GM21786 (cell line): ENCODE data around the gene MAN1C1.

Experiments used
- ATAC-seq: cut with Tn5 transposase; IDR thresholded peaks from one replicate; pipeline ENCODE4 v1.9.1; 2021; ENCODE audit not compliant: unreplicated experiment

The MAN1C1 gene

GRCh38 chr1:25711555-25712298 is 95.1 kb downstream of the MAN1C1 start:
- no peak for ATAC-seq

GRCh38 chr1:25712299-25712970 is 95.8 kb downstream of the MAN1C1 start:
- ATAC-seq, result no peak

GRCh38 chr1:25713961-25714360 is 97.4 kb downstream of the MAN1C1 start:
- no peak for ATAC-seq

- no peak for ATAC-seq
Measured at GRCh38 chr1:25714372-25714931, 97.9 kb downstream of the MAN1C1 start.

DNA sequence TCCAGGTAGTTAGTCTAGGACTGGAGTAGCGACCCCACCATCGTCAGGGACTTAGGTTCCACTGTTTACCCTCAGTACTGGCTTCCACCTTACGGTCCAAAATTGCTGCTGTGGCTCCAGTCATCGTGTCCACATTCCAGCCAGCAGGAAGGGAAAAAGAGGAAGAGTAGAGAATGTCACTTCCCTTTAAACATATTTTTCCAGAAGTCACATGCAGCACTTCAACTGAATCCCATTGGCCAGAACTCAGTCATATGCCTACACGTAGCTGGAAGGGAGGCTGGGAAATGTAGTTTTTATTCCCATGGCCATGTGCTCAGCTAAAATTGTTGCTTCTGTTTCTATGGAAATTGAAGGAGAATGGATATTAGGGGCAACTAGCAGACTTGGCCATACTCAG is 99.3 kb downstream of the MAN1C1 start:
- no peak for ATAC-seq

DNA sequence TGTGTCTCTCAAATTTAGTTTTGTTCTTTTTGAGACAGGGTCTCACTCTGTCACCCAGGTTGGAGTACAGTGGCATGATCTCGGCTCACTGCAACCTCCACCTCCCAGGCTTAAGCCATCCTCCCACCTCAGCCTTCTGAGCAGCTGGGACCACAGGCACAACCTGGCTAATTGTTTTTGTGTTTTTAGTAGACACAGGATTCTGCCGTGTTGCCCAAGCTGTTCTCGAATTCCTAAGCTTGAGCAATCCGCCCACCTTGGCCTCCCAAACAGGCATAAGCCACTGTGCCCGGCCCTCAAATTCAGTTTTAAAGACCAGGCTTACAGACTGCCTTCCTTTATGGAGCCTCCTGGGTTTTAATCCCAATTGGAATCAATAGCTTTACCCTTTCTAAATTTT is 99.7 kb downstream of the MAN1C1 start:
- ATAC-seq, result no peak

DNA sequence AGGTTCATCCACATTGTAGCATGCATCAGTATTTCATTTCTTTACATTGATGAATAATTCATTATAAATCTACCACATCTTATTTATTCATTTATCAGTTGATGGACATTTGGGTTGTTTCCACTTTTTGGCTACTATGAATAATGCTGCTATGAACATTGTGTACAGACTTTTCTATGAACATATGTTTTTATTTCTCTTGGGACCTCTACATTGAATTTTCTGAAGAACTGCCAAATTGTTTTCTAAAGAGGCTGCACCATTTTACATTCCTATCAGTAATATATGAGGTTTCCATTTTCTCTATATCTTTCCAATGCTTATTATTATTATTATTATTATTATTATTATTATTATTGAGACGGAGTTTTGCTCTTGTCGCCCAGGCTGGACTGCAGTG is 102.1 kb downstream of the MAN1C1 start:
- ATAC-seq, result no peak

GRCh38 chr1:25720624-25721023 is 104.0 kb downstream of the MAN1C1 start:
- no peak for ATAC-seq

DNA sequence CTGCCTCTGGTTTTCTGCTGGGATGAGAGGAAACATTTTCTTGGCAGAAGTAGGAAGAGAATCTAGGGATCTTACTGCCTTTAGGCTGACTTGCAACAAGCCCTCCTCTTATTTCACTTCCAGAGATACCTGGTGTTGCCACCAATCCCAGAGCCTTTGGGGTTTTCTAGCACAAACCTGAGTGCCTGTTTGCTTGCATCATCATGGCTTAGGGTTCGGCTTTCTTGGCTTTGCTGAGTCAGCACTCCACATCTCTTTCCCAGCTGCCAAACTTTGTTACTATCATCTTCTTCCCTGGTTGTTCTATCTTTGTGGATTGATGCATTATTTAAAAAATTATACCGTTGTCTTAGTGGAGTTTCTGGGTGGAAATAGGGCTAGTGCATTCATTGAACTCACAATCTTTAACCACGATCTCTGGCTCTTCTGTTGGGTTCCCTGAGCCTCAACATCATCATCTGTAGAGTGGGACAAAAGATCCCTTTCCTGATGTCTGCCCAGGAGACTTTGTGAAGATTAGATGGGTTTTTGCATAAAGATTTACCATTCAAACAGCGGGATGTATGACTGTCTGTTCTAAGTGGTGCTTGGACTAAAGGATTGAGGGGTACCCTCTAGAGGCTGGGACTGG is 106.8 kb downstream of the MAN1C1 start:
- ATAC-seq, result no peak

- no peak for ATAC-seq
Measured at GRCh38 chr1:25724201-25724600, 107.6 kb downstream of the MAN1C1 start.

GRCh38 chr1:25724966-25725365 is 108.4 kb downstream of the MAN1C1 start:
- no peak for ATAC-seq

GRCh38 chr1:25725482-25725881 is 108.9 kb downstream of the MAN1C1 start:
- ATAC-seq, result no peak

DNA sequence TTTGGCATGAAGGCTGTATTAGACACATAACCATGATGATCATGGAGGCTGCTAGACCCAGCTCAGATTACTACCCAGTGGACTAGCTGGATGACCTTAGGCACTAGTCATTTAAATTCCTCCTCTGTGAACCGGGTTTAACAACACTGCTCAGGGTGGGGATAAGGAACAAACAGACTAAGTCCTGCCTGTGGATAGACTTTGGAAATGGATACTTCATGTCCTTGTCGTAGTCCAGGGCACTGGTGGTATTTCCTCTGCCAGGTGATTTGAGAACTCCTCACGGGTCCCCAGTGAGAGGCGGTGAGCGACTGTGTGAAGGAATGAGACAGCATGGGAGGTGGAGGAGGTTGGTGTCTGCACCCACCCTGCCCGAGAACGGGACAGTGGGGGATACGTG is 110.5 kb downstream of the MAN1C1 start:
- no peak for ATAC-seq

DNA sequence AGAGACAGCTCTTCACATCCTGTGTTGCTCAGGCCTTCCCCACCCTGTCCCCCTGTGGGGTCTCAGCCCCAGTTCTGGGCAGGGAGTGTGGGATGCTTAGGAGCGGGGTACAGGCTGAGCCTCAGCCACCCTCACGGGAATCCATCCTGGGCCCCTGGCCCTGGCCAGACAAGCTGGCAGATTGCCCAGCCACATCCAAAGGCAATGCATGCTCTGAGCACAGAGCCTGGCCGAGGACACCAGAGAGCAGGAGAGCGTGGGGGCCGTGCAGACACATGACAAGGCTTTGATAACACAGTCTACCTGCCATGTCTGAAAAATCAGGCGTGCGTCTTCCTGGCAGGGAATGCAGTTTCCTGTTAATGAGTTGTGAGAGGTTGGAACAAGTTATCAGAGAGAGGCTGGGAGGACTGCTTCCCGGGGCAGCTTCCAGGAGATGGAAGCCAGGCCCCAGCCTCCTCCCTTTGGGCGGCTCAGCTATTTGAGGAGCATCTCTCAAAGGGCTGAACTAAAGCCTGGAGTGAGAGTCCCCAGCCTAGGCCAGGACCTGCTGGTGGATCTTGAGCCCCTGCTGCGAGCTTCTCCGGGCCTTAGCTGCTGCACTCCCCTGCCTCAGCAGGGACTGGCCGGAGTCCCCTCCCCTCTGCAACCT is 111.2 kb downstream of the MAN1C1 start:
- no peak for ATAC-seq

- ATAC-seq, result no peak
Measured at GRCh38 chr1:25728301-25728935, 111.8 kb downstream of the MAN1C1 start.

- ATAC-seq, result no peak
Measured at GRCh38 chr1:25729045-25729444, 112.5 kb downstream of the MAN1C1 start.

- no peak for ATAC-seq
Measured at GRCh38 chr1:25729790-25730644, 113.4 kb downstream of the MAN1C1 start.

- ATAC-seq, result no peak
Measured at GRCh38 chr1:25731148-25731547, 114.6 kb downstream of the MAN1C1 start.

- ATAC-seq, result no peak
Measured at GRCh38 chr1:25731626-25732370, 115.2 kb downstream of the MAN1C1 start.
